H9 (cell line): Measurements from ENCODE around the gene PHACTR2. TPM values are rescaled to one million over a fixed set of nuclear protein-coding genes. Genes with fewer than 3 reads are reported as not detected.
A peak's percentile ranks its signal among the peaks of the same experiment; 100 is the strongest.

ENCODE experiments used
- DNase-seq: peaks from one replicate; pipeline ENCODE4 v3.0.0-alpha.2; 2017
- H2AFZ ChIP-seq: one replicate; pipeline ENCODE4 v1.6.1; 2013; ENCODE audit warnings: mild to moderate bottlenecking, low read length, control low read depth, moderate library complexity
- H2AK5ac ChIP-seq: 2 replicates; pipeline ENCODE4 v1.6.1; 2013; ENCODE audit warnings: low read length, control low read depth, mixed read lengths; ENCODE audit not compliant: insufficient read length
- H2BK120ac ChIP-seq: one replicate; pipeline ENCODE4 v1.6.1; 2013; ENCODE audit warnings: low read depth, mild to moderate bottlenecking, low read length, control low read depth, inconsistent platforms; ENCODE audit not compliant: poor library complexity, severe bottlenecking
- H2BK12ac ChIP-seq: 2 replicates; pipeline ENCODE4 v1.6.1; 2013; ENCODE audit warnings: low read length, control low read depth, mixed read lengths, low read depth; ENCODE audit not compliant: insufficient read length
- H2BK15ac ChIP-seq: 2 replicates; pipeline ENCODE4 v1.6.1; 2013; ENCODE audit warnings: low read depth, low read length, control low read depth
- H2BK20ac ChIP-seq: one replicate; pipeline ENCODE4 v1.6.1; 2013; ENCODE audit warnings: low read depth, mild to moderate bottlenecking, low read length, control low read depth, inconsistent platforms; ENCODE audit not compliant: poor library complexity, severe bottlenecking
- H2BK5ac ChIP-seq: 2 replicates; pipeline ENCODE4 v1.6.1; 2013; ENCODE audit warnings: low read length, control low read depth, mixed read lengths; ENCODE audit not compliant: insufficient read length
- H3K14ac ChIP-seq: 2 replicates; pipeline ENCODE4 v1.6.1; 2013; ENCODE audit warnings: low read length, control low read depth; ENCODE audit not compliant: insufficient read depth
- H3K18ac ChIP-seq: 2 replicates; pipeline ENCODE4 v1.6.1; 2013; ENCODE audit warnings: low read depth, mild to moderate bottlenecking, mixed read lengths, low read length, control low read depth; ENCODE audit not compliant: insufficient read length
- H3K23ac ChIP-seq: 2 replicates; pipeline ENCODE4 v1.6.1; 2013; ENCODE audit warnings: low read length, control low read depth, mixed read lengths, low read depth; ENCODE audit not compliant: insufficient read length
- H3K23me2 ChIP-seq: 2 replicates; pipeline ENCODE4 v1.6.1; 2013; ENCODE audit warnings: low read depth, mild to moderate bottlenecking, mixed read lengths, low read length, control low read depth; ENCODE audit not compliant: insufficient read length, poor library complexity, severe bottlenecking
- H3K27ac ChIP-seq: 2 replicates; pipeline ENCODE4 v1.5.1; 2013; ENCODE audit warnings: low read length, control low read depth, mixed read lengths, low read depth; ENCODE audit not compliant: insufficient read length
- H3K27me3 ChIP-seq: 2 replicates; pipeline ENCODE4 v1.6.1; 2013; ENCODE audit warnings: low read length, control low read depth, inconsistent platforms; ENCODE audit not compliant: insufficient read depth
- H3K4ac ChIP-seq: 2 replicates; pipeline ENCODE4 v1.6.1; 2013; ENCODE audit warnings: low read depth, mild to moderate bottlenecking, control low read depth, inconsistent platforms, low read length, moderate library complexity
- H3K4me1 ChIP-seq: 2 replicates; pipeline ENCODE4 v1.6.1; 2013; ENCODE audit warnings: low read length, control low read depth, inconsistent platforms; ENCODE audit not compliant: insufficient read depth
- H3K4me2 ChIP-seq: 2 replicates; pipeline ENCODE4 v1.6.1; 2013; ENCODE audit warnings: low read length, control low read depth, mixed read lengths; ENCODE audit not compliant: insufficient read length, insufficient read depth
- H3K56ac ChIP-seq: 2 replicates; pipeline ENCODE4 v1.6.1; 2013; ENCODE audit warnings: low read depth, mild to moderate bottlenecking, mixed read lengths, low read length, control low read depth; ENCODE audit not compliant: insufficient read length
- H3K79me1 ChIP-seq: 2 replicates; pipeline ENCODE4 v1.6.1; 2013; ENCODE audit warnings: low read depth, mild to moderate bottlenecking, moderate library complexity, low read length, control low read depth, inconsistent platforms; ENCODE audit not compliant: insufficient read depth, poor library complexity, severe bottlenecking
- H3K79me2 ChIP-seq: 2 replicates; pipeline ENCODE4 v1.6.1; 2013; ENCODE audit warnings: low read length, control low read depth, inconsistent platforms; ENCODE audit not compliant: insufficient read depth
- H3K9ac ChIP-seq: 2 replicates; pipeline ENCODE4 v1.6.1; 2013; ENCODE audit warnings: low read length, control low read depth, mixed read lengths; ENCODE audit not compliant: insufficient read length; ENCODE audit errors: extremely low read depth
- H3K9me3 ChIP-seq: one replicate; pipeline ENCODE4 v1.6.1; 2013; ENCODE audit warnings: low read depth, low read length, inconsistent platforms; ENCODE audit not compliant: control insufficient read depth
- H3T11ph ChIP-seq: one replicate; pipeline ENCODE4 v1.6.1; 2013; ENCODE audit warnings: mild to moderate bottlenecking, low read length, control low read depth, inconsistent platforms
- H4K20me1 ChIP-seq: one replicate; pipeline ENCODE4 v1.6.1; 2013; ENCODE audit not compliant: control insufficient read depth, insufficient read length, insufficient read depth
- H4K5ac ChIP-seq: 2 replicates; pipeline ENCODE4 v1.6.1; 2013; ENCODE audit warnings: low read depth, mild to moderate bottlenecking, mixed read lengths, low read length, control low read depth; ENCODE audit not compliant: insufficient read length
- H4K8ac ChIP-seq: replicated peaks from 2 replicates; pipeline ENCODE4 v1.6.1; 2013; ENCODE audit warnings: low read length, control low read depth, mixed read lengths, low read depth; ENCODE audit not compliant: insufficient read length
- H4K91ac ChIP-seq: 2 replicates; pipeline ENCODE4 v1.6.1; 2013; ENCODE audit warnings: low read depth, mild to moderate bottlenecking, moderate library complexity, mixed read lengths, low read length, control low read depth; ENCODE audit not compliant: insufficient read length
- H3K27ac Mint-ChIP-seq, 3 experiments: 2 replicates in 2 of 3; 3 replicates in 1 of 3; pipeline ENCODE4 v1.8.0; 2020 to 2021; ENCODE audit warnings: mixed read lengths in 3 of 3, mild to moderate bottlenecking in 1 of 3, moderate library complexity in 1 of 3
- H3K27me3 Mint-ChIP-seq: 2 replicates; pipeline ENCODE4 v1.8.0; 2021; ENCODE audit warnings: low read depth, mild to moderate bottlenecking, moderate library complexity, mixed read lengths
- H3K36me3 Mint-ChIP-seq, 3 experiments: 2 replicates in 2 of 3; 3 replicates in 1 of 3; pipeline ENCODE4 v1.8.0; 2020 to 2021; ENCODE audit warnings: low read depth in 3 of 3, mixed read lengths in 3 of 3; ENCODE audit not compliant: insufficient read depth in 1 of 3
- H3K4me1 Mint-ChIP-seq, 2 experiments: 2 replicates each; pipeline ENCODE4 v1.8.0; 2020; ENCODE audit warnings: mixed read lengths in 2 of 2
- H3K4me3 Mint-ChIP-seq, 2 experiments: 2 replicates in 1 of 2; 3 replicates in 1 of 2; pipeline ENCODE4 v1.8.0; 2020 to 2021; ENCODE audit warnings: mild to moderate bottlenecking in 2 of 2, mixed read lengths in 2 of 2, moderate library complexity in 1 of 2
- H3K9me3 Mint-ChIP-seq, 2 experiments: 2 replicates in 1 of 2; 3 replicates in 1 of 2; pipeline ENCODE4 v1.8.0; 2020; ENCODE audit warnings: mild to moderate bottlenecking in 2 of 2, mixed read lengths in 2 of 2, moderate library complexity in 1 of 2
- CTCF ChIP-seq: fragments of 200-600 bp; sonication (generic); conservative IDR thresholded peaks from 3 replicates; pipeline ENCODE4 v1.8.0; 2021; ENCODE audit warnings: antibody characterized with exemption, mild to moderate bottlenecking
- WGBS: extraction: QIAGEN DNeasy Blood & Tissue Kit; methylation state at CpG from one replicate; pipeline ENCODE4 v1.1.7; 2013; ENCODE audit warnings: missing lambda C conversion rate, low lambda C conversion rate, mixed read lengths; ENCODE audit not compliant: insufficient read length; ENCODE audit errors: extremely low coverage; 5-methylcytosine and 5-hydroxymethylcytosine counted together
- total RNA-seq: library from RNA; stranded (reverse); gene quantifications from 2 replicates; pipeline ENCODE4 v1.2.1, GENCODE V29; 2021

PHACTR2 gene
- total RNA-seq, 1 experiment from 2014 or later: 131 TPM

- H2BK12ac ChIP-seq: peak overlapping the region; percentile 56
- no peak overlapping the region for H2AK5ac ChIP-seq
- H3K36me3 Mint-ChIP-seq: peaks cover 0 to 19% (median 4%) of the 10 kb centered on the region in 3 experiments; a peak in 4 of 7 replicates
- peak overlapping the region; percentile 40 for H3K27ac ChIP-seq
- no peak overlapping the region for H3K4ac ChIP-seq
- H4K8ac ChIP-seq: no peak overlapping the region
- H4K5ac ChIP-seq: no peak overlapping the region
- H3K23ac ChIP-seq: no peak overlapping the region
- H3K27me3 ChIP-seq: no peaks in the 10 kb centered on the region
- no peak overlapping the region for H3K14ac ChIP-seq
- no peaks in the 10 kb centered on the region for H3K9me3 ChIP-seq
- H3K9ac ChIP-seq: no peak overlapping the region
- no peak overlapping the region for H3K4me3 Mint-ChIP-seq
- no peaks in the 10 kb centered on the region for H3K79me1 ChIP-seq
- no peak overlapping the region for H3K4me2 ChIP-seq
- no peak for TF ChIP-seq CTCF
- no peak overlapping the region for H2BK5ac ChIP-seq
- no peak overlapping the region; a peak in 2 of 7 replicates for H3K27ac Mint-ChIP-seq
- H2AFZ ChIP-seq: no peak overlapping the region
- DNase-seq: no peak
- no peaks in the 10 kb centered on the region for H3K23me2 ChIP-seq
- no peak overlapping the region for H2BK20ac ChIP-seq
- no peaks in the 10 kb centered on the region for H3K27me3 Mint-ChIP-seq
- H3K4me1 ChIP-seq: peaks cover 18% of the 10 kb centered on the region
- H3K56ac ChIP-seq: no peak overlapping the region
- H3K79me2 ChIP-seq: no peaks in the 10 kb centered on the region
- no CpG with 5 or more reads among the region's 13 CpGs for WGBS
- H4K20me1 ChIP-seq: no peaks in the 10 kb centered on the region
- H2BK15ac ChIP-seq: no peak overlapping the region
- peak overlapping the region; percentile 28 for H2BK120ac ChIP-seq
- no peak overlapping the region for H4K91ac ChIP-seq
- H3K9me3 Mint-ChIP-seq: no peaks in the 10 kb centered on the region
- H3T11ph ChIP-seq: no peak overlapping the region
- H3K18ac ChIP-seq: no peak overlapping the region
- H3K4me1 Mint-ChIP-seq: peaks cover 43 to 45% of the 10 kb centered on the region in 2 experiments
Measured at GRCh38 chr6:143739341-143739851, 61.6 kb downstream of the PHACTR2 start.
